ENCODE measurements around the gene OR52W1.

The OR52W1 gene

DNA sequence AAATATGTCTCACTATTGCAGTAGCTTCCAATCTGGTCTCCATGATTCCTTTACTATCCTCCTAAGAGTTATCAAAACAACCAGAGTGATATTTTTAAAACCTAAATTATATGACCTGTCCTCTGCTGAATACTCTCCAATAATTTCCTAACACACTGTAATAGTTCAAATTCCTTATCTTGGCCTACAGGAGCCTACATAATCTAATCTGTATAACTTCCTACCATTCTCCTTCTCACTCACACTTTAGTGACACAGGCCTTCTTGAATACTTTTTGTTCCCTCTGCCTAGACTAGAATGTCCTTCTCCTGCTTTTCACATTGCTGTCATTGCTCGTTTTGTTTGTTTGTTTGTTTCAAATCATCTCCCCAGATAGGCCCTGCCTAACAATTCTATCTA, 26.0 kb downstream of the OR52W1 start:
- TF ChIP-seq FOXP2 (optimal IDR thresholded peaks at IDR 0.05; ENCODE audit: borderline replicate concordance, extremely low read depth, extremely low read length, insufficient read depth), result no peak
- TF ChIP-seq TAF1 (IDR thresholded peaks at IDR 0.05; ENCODE audit: borderline replicate concordance, insufficient read depth, low read length), result no peak
- TF ChIP-seq SIN3A (IDR thresholded peaks at IDR 0.05; ENCODE audit: borderline replicate concordance, insufficient read depth, low read length), result no peak

DNA sequence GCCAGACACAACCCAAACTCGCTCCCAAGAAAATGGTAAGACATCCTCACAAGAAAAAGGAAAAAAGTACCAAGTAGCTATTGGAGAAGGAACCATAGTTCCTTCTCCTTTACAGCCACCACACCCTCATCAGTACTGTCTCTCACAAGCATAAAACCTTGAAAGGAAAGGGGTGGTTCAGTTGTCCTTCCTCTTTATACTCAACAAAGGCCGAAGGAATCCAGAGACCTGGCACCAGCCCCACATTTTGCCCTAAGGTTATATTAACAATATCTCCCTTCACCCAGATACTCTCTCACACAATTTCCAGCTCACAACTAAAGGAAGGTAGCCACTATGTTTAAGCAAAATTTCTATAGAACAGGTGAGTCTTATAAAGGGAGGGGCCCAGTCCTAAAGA, 26.9 kb downstream of the OR52W1 start:
- TF ChIP-seq FOXP2 (optimal IDR thresholded peaks at IDR 0.05; ENCODE audit: borderline replicate concordance, extremely low read depth, extremely low read length, insufficient read depth) (no peak), SIN3A (IDR thresholded peaks at IDR 0.05; ENCODE audit: borderline replicate concordance, insufficient read depth, low read length) (no peak), TAF1 (IDR thresholded peaks at IDR 0.05; ENCODE audit: borderline replicate concordance, insufficient read depth, low read length) (no peak)
- TF ChIP-seq, protein P1, sequence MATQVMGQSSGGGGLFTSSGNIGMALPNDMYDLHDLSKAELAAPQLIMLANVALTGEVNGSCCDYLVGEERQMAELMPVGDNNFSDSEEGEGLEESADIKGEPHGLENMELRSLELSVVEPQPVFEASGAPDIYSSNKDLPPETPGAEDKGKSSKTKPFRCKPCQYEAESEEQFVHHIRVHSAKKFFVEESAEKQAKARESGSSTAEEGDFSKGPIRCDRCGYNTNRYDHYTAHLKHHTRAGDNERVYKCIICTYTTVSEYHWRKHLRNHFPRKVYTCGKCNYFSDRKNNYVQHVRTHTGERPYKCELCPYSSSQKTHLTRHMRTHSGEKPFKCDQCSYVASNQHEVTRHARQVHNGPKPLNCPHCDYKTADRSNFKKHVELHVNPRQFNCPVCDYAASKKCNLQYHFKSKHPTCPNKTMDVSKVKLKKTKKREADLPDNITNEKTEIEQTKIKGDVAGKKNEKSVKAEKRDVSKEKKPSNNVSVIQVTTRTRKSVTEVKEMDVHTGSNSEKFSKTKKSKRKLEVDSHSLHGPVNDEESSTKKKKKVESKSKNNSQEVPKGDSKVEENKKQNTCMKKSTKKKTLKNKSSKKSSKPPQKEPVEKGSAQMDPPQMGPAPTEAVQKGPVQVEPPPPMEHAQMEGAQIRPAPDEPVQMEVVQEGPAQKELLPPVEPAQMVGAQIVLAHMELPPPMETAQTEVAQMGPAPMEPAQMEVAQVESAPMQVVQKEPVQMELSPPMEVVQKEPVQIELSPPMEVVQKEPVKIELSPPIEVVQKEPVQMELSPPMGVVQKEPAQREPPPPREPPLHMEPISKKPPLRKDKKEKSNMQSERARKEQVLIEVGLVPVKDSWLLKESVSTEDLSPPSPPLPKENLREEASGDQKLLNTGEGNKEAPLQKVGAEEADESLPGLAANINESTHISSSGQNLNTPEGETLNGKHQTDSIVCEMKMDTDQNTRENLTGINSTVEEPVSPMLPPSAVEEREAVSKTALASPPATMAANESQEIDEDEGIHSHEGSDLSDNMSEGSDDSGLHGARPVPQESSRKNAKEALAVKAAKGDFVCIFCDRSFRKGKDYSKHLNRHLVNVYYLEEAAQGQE (IDR thresholded peaks at IDR 0.05; ENCODE audit: insufficient read depth in 1 of 2, low read depth in 2 of 2, low read length in 2 of 2), result no peak

DNA sequence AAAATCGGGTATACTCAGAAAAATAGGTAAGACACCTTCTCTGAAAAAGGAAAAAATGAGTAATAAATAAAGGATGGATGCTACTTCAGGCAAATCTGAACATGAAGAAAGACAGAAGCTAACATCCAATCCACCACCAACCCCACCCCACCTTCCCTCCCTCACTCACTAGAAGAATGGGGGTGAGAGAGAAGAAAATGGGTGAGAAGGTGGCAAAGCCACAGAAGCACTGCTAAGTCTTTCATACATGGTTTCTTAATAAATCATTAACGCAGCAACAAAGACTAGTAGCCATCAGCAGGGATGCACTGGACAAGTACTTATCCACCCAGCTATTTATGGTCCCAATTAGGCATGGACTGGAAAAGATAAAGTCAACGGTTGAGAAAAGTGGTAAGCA, 29.5 kb downstream of the OR52W1 start:
- TF ChIP-seq, protein P1 (IDR thresholded peaks at IDR 0.05; ENCODE audit: insufficient read depth in 1 of 2, low read depth in 2 of 2, low read length in 2 of 2), result no peak
- TF ChIP-seq FOXP2 (optimal IDR thresholded peaks at IDR 0.05; ENCODE audit: borderline replicate concordance, extremely low read depth, extremely low read length, insufficient read depth) (no peak), SIN3A (IDR thresholded peaks at IDR 0.05; ENCODE audit: borderline replicate concordance, insufficient read depth, low read length) (no peak), POLR2AphosphoS5 (IDR thresholded peaks at IDR 0.05; ENCODE audit: low read depth, low read length) (no peak), TAF1 (IDR thresholded peaks at IDR 0.05; ENCODE audit: borderline replicate concordance, insufficient read depth, low read length) (no peak)

DNA sequence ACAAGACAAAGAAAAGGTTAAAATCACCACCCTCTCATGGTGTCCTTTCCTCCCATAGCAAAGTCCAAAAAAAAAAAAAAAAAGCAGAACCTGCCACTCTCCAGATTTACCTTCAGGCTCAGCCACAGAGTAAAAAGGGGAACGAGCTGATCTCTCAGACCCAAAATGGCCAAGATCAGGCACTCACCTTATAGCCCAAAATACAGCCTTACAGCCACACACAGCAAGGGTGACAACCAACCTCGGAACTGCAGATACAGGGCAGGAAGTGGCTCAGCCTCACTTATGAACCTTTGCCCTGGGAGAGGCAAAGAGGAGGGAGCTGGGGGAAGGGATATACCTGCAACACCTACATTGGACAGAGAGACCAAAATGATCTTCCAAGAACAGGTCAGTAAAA, 30.9 kb downstream of the OR52W1 start:
- no peak for TF ChIP-seq SIN3A (IDR thresholded peaks at IDR 0.05; ENCODE audit: borderline replicate concordance, insufficient read depth, low read length)
- TF ChIP-seq TAF1 (IDR thresholded peaks at IDR 0.05; ENCODE audit: borderline replicate concordance, insufficient read depth, low read length), result no peak
- TF ChIP-seq FOXP2 (optimal IDR thresholded peaks at IDR 0.05; ENCODE audit: borderline replicate concordance, extremely low read depth, extremely low read length, insufficient read depth), result no peak
- no peak for TF ChIP-seq POLR2AphosphoS5 (IDR thresholded peaks at IDR 0.05; ENCODE audit: low read depth, low read length)
- TF ChIP-seq, protein P1 (IDR thresholded peaks at IDR 0.05; ENCODE audit: insufficient read depth in 1 of 2, low read depth in 2 of 2, low read length in 2 of 2), result no peak

DNA sequence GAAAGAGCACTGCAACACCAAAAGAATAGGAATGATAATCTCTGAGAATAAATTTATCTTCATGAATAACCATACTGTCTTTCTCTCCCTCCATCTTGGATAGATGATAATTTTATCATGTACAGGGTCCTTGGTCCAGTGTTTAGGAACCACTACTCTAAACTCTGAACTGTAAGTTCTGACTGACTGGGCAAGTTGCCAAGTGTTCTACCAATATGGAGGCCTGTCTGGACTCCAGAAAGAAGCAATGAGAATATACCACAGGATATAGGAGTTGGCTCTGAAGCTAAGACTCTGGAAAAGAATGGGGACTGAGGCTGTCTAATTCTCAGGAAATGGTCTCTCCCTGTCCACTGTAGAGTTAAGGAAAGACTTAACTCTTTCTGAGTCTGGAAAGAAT, 33.9 kb downstream of the OR52W1 start:
- TF ChIP-seq POLR2AphosphoS5 (IDR thresholded peaks at IDR 0.05; ENCODE audit: low read depth, low read length), result no peak
- TF ChIP-seq TAF1 (IDR thresholded peaks at IDR 0.05; ENCODE audit: borderline replicate concordance, insufficient read depth, low read length), result no peak
- TF ChIP-seq FOXP2 (optimal IDR thresholded peaks at IDR 0.05; ENCODE audit: borderline replicate concordance, extremely low read depth, extremely low read length, insufficient read depth), result no peak
- TF ChIP-seq, protein P1 (IDR thresholded peaks at IDR 0.05; ENCODE audit: insufficient read depth in 1 of 2, low read depth in 2 of 2, low read length in 2 of 2), result no peak
- TF ChIP-seq SIN3A (IDR thresholded peaks at IDR 0.05; ENCODE audit: borderline replicate concordance, insufficient read depth, low read length), result no peak
